ACHN (cell line): ENCODE results near the gene SLC25A33.

Source experiments
- DNase-seq: peaks from one replicate; pipeline ENCODE4 v3.0.0-alpha.2; 2015
- in situ Hi-C: cut with HindIII; loops from 2 replicates; pipeline ENCODE4 v1.10.0; 2017; ENCODE audit warnings: low sequenced_read_pairs, low pct_ligation_motif_present, low pct_unique_long_range_greater_than_20kb

Gene SLC25A33

GRCh38 chr1:9595968-9596340, 56.7 kb downstream of the SLC25A33 start:
- no peak for DNase-seq
- in situ Hi-C loops, result no loop called here

DNA sequence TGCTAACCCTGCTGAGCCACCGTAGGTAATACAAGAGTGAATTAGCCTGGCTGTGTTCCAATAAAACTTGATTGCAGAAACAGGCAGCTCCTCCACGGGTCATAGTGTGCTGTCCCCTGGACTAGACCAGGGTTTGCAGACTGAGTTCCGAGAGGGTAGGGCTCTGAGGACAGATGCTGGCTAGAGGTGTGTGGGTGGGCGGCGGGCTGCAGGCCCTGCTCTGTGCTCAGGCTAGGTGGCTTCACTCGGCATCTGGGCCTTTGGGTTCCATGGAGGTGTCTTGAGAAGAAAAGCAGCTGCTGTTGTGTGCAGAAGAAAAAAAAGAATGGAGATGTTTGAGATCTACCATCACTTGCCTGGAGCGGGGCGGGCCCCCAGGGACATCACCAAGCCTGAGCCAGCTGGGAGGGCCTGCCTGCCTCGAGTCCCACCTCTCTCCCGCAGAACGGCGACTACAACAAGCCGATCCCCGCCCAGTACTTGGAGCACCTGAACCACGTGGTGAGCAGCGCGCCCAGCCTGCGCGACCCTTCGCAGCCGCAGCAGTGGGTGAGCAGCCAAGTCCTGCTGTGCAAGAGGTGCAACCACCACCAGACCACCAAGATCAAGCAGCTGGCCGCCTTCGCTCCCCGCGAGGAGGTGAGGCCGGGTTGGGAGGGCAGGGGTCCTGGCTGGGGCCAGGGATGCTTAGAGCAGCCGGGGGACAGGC, 57.3 kb downstream of the SLC25A33 start:
- DNase-seq, result no peak
- in situ Hi-C loops, result no loop called here

DNA sequence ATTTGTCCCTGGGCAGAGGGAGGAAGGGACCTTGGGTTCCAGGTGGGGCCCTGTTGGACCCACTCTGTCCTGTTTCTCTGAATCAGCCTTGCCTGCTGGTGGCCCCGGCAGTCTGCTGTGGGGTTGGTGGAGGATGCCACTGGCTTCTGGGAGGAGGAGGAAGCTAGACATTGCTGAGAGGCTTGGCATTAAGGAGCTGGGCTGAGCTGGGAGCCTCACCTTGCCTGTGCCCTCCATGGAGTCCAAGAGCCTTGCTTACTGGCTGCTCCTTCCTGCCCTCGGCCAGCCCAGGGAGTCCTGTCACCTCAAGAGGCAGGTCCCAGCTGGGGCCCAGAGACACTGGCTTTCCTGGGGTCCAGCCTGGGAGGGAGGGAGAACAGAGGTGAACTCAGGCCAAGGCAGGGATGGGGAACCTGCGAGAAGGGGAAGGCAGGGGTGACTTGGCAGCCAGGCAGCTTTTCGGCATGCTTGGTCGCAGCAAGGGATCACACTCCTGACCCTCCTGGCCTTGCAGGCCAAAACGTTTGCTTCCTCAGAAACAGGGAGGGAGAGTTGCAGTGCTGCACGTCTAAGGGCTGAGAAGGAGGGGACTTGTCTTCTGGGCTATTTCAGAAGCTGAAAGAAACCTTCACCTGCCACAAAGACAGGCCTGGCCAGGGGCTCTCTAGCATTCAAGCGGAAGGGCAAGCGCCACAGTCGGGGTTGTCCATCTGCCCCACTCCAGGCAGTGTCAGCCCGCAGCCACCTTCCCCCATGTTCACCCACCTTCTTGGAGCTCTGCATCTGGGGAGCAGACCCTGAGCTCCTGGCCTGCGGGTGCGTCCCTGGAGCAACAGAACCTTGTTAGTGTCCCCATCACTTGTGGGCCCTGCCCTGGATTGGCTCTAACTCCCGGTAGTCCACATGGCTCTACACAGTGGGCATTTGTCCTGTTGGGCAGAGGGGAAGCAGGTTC, 58.4 kb downstream of the SLC25A33 start:
- no peak for DNase-seq
- in situ Hi-C loops, result no loop called here

DNA sequence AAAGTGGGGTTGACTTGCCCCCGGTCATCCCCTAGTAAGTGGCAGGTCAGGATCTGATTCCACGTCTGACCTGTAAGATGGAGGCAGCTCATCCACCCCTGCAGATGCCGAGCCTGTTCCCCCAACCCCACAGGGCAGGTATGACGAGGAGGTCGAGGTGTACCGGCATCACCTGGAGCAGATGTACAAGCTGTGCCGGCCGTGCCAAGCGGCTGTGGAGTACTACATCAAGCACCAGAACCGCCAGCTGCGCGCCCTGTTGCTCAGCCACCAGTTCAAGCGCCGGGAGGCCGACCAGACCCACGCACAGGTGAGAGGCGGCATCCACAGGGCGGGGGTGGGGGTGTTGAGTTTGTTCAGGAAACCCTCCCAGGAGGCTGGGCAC, 59.0 kb downstream of the SLC25A33 start:
- no peak for DNase-seq
- in situ Hi-C loops, result no loop called here

- in situ Hi-C loops, result no loop called here
- no peak for DNase-seq
Observed at GRCh38 chr1:9599741-9600140, 60.5 kb downstream of the SLC25A33 start.

DNA sequence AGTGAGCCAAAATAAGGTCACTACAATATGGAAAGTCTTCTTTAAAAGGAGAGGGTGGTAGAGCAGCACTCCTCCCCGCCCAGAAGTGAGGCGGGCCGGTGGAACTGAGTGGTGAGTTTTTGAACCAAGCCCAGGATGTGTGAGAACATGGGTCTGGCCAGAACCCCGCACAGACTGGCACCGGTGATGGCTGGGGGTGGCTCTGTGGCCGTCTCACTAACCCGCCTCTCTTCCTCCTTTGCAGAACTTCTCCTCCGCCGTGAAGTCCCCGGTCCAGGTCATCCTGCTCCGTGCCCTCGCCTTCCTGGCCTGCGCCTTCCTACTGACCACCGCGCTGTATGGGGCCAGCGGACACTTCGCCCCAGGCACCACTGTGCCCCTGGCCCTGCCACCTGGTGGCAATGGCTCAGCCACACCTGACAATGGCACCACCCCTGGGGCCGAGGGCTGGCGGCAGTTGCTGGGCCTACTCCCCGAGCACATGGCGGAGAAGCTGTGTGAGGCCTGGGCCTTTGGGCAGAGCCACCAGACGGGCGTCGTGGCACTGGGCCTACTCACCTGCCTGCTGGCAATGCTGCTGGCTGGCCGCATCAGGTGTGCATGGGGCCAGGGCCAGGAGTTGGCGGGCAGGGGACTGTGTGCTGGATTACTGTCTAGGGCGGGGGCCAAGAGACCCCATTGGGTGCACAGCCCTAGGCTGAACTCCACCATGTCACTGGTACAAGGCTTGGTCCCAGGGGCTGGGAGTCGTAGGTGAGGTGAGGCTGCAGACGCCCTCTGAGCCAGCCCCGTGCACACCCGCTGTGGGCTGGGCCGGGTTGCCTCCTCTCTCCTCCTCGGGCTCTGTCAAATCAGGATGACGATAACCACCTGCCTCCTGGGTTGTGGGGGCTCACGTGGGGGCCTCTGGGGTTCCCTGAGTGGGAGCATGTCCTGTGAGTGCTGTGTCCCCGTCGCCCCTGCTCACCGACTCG, 61.9 kb downstream of the SLC25A33 start:
- no peak for DNase-seq
- in situ Hi-C loops, result no loop called here

- no peak for DNase-seq
- in situ Hi-C loops, result no loop called here
Observed at GRCh38 chr1:9601942-9602793, 62.9 kb downstream of the SLC25A33 start.

- no peak for DNase-seq
- in situ Hi-C loops, result no loop called here
Observed at GRCh38 chr1:9602794-9603167, 63.5 kb downstream of the SLC25A33 start.

- DNase-seq, result no peak
- in situ Hi-C loops, result no loop called here
Observed at GRCh38 chr1:9603307-9603706, 64.0 kb downstream of the SLC25A33 start.

GRCh38 chr1:9603766-9604753, 64.8 kb downstream of the SLC25A33 start:
- in situ Hi-C loops, result no loop called here
- no peak for DNase-seq

- in situ Hi-C loops, result no loop called here
Observed at GRCh38 chr1:9604836-9605235, 65.6 kb downstream of the SLC25A33 start.

GRCh38 chr1:9605946-9606455, 66.7 kb downstream of the SLC25A33 start:
- in situ Hi-C loops, result no loop called here

More at GRCh38 chr1:9604836-9605235, 65.6 kb downstream of the SLC25A33 start:
- DNase-seq, result no peak

GRCh38 chr1:9606458-9606857, 67.2 kb downstream of the SLC25A33 start:
- no peak for DNase-seq
- in situ Hi-C loops, result no loop called here

More at GRCh38 chr1:9605946-9606455, 66.7 kb downstream of the SLC25A33 start:
- DNase-seq, result no peak

- DNase-seq, result no peak
- in situ Hi-C loops, result no loop called here
Observed at GRCh38 chr1:9606948-9607347, 67.7 kb downstream of the SLC25A33 start.

GRCh38 chr1:9607352-9607751, 68.1 kb downstream of the SLC25A33 start:
- no peak for DNase-seq
- in situ Hi-C loops, result no loop called here

DNA sequence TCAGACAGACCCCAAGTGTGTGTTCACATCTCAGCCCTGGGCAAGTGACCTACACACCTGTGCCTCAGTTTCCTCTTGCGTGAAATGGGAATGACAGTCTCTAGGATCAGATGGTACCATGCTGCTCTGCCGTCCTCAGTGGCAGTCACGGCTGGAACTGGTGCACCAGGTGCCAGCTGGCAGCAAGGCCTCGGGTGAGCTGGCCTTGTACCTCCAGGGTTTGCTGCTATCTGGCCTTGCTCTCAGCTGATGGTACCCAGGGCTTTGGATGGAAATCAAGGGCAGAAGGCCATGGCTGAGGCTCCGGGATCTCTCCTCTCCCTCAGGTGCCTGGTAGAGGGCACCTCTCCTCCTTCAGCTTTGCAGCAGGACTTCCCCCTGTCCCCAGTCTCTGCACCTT, 70.7 kb downstream of the SLC25A33 start:
- in situ Hi-C loops, result no loop called here
- DNase-seq, result no peak

GRCh38 chr1:9610548-9610947, 71.3 kb downstream of the SLC25A33 start:
- in situ Hi-C loops, result no loop called here
- DNase-seq, result no peak
